Measurements from ENCODE around the gene ZNF185.

DNA sequence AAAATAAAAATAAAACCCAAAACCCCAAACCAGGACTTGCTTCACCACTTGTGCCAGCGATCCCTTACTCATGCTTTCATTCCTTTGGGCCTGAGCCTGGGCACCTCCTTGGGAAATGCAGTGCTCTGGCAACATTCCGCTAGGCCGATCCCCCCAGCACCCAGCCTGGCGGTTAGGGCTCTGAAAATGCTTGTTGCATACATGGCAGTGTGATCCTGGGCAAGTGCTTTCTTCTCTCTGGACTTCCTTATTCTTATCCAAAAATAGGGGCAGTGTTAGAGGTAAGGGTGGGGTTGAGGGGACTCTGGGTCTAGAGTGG, 4.6 kb downstream of the ZNF185 start:
- TF ChIP-seq SUZ12 (IDR thresholded peaks at IDR 0.05; ENCODE audit: extremely low read depth, insufficient read depth, insufficient read length) (no peak), ZNF274 (IDR thresholded peaks at IDR 0.05; ENCODE audit: low read depth, low read length) (no peak), YY1 (IDR thresholded peaks at IDR 0.05; ENCODE audit: insufficient read depth, insufficient read length) (no peak)
